ENCODE results near the gene PSD4.

Gene PSD4

DNA sequence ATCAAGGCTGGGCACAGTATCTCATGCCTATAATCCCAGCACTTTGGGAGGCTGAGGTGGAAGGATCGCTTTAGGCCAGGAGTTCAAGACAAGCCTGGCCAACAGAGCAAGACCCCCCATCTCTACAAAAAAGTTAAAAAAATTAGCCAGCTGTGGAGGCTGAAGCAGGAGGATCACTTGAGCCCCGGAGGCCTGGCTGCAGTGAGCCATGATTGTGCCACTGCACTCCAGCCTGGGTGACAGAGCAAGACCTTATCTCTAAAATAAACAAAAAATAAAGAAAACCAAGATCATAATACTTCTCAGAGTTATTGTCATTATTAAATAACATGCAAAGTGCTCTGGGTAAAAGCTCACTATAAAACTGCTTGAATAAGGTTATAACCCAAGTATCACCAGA lies 31.5 kb upstream of the PSD4 start:
- no peak for DNase-seq (ENCODE audit: low read depth)

DNA sequence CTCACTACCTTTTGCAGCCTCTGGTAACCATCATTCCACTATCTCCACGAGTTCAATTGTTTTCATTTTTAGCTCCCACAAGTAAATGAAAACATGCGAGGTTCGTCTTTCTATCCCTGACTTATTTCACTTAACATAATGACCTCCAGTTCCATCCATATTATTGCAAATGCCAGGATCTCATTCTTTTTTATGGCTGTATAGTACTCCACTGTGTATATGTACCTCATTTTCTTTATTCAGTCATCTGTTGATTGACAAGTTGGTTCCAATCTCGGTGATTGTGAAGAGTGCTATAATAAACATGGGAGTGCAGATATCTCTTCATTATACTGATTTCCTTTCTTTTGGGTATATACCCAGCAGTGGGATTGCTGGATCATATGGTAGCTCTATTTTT lies 29.5 kb upstream of the PSD4 start:
- no peak for DNase-seq (ENCODE audit: low read depth)

DNA sequence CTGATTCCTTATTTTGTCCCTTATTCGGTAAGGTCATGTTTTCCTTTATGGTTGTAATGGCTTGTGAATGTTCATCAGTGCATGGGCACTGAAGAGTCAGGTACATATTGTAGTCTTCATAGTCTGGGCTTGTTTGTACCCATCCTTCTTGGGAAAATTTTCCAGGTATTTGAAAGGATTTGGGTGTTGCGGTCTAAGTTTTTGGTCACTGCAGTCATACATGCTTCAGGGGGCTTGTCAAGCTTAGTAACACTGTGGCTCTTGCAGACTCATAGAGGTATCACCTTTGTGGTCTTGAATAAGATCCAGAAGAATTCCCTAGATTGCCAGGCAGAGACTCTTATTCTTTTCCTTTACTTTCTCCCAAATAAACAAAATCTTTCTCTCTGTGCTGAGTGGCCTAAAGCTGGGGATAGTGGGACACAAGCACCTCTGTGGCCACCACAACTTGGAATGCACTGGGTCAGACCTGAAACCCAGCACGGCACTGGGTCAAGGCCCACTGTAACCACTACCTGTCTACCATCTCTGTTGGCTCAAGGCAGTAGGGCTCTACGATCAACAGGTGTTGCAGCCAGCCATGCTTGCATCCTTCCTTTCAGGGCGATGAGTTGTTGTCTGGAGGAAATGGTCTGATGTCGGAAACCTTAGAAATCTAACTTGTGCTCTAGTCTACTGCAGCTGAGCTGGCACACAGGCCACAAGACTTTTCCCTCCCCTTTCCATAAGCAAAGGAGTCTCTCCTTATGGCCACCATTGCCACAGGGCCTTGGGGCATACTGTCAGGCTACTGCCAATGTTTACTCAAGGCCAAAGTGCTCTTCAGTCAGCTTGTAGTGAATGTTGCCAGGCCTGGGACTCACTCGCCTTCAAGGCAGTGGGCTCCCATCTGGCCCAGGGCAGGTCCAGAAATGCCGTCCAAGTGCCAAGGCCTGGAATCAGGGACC lies 24.9 kb upstream of the PSD4 start:
- DNase-seq (ENCODE audit: low read depth): no peak

DNA sequence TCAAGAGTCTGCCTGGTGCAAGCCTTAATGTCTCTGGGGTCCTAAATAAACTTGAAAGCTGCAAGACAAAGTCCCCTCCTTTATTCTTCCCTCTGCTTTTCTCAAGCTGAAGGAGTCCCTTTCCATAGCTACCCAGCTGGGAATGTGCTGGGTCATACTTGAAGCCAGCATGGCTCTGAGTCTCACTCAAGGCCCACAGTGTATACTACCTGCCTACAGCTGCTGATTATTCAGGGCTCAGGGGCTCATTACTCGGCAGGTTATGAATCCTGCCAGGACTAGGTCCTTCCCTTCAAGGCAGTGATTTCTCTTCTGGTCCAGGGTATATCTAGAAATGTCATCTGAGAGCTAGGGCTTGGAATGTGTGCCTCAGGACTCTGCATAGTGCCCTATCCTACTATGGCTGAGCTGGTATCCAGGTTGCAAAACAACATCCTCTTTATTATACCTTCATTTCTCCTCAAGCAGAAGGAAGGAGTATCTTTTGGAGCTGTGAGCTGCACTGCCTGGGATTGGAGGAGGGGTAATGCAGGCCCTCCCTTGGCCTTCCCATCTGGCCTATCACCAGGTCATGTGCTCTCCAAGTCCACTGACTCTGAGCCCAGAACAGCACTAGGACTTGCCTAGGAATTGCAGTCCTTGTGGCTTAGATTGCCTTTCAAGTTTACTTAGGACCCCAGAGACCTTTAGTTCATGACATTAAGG lies 24.1 kb upstream of the PSD4 start:
- DNase-seq (ENCODE audit: low read depth): no peak

DNA sequence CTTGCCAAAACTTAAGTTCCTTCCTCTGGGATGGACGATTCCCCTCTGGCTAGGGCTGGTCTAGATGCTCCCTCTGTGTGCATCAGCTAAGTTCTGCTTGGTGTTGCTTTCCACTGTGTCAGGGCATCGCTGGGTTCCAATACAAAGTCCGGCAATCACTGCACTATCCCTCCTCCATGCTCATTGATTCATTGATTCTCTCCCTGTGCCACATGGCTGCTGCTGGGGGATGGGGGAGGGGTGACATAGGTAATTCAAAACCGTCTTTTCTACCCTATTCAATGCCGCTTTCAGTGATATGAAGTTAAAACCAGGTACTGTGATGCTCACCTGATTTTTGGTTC lies 23.5 kb upstream of the PSD4 start:
- DNase-seq (ENCODE audit: low read depth): no peak

DNA sequence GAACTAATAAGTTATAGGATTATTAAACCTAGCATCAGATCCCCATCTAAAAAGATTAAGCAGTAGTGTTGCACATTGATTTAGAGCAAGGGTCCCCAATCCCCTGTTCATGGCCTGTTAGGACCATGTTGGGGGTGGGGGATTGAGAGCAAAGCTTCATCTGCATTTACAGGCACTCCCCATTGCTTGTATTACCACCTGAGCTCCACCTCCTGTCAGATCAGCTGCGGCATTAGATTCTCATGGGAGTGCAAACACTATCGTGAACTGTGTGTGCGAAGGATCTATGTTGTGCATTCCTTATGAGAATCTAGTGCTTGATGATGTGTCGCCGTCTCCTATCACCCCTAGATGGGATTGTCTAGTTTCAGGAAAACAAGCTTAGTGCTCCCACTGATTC lies 18.4 kb upstream of the PSD4 start:
- no peak for DNase-seq (ENCODE audit: low read depth)

DNA sequence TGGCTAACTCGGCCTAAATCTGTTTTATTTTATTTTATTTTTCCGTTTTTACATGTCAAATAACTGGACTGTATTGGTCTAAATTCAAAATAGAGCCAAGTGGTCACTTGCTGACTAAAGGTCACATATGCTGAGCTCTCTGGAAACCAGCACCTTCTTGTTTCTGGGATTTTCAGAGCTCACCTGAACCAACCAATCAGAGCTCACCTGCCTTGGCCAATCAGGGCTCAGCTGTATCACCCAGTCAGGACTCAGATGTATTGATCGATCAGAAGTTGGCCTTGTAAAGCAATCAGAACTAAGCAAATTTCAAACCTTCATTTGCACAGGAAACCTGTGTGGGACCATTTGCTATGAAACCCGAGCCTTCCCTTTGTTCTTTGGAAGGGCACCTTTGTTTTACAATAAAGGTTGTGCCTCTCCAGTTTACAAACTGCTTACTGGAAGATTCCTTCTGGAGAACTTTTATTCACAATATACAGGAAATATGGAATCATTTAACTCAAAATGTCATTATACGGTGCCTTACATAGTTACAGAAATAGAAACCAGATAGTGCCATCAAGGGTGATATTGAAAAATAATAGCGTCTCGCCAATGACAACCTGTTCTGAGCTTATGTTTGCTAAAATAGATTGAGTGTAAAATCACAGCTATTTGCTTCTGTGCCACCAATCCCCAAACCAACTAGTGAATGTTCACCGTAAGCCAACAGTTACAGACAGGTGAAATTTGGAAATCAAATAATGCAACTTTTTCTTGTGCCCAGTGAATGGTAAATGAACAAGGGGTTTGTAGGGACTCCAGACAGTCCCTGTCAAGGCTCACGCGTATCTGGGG lies 17.3 kb upstream of the PSD4 start:
- DNase-seq (ENCODE audit: low read depth): no peak

DNA sequence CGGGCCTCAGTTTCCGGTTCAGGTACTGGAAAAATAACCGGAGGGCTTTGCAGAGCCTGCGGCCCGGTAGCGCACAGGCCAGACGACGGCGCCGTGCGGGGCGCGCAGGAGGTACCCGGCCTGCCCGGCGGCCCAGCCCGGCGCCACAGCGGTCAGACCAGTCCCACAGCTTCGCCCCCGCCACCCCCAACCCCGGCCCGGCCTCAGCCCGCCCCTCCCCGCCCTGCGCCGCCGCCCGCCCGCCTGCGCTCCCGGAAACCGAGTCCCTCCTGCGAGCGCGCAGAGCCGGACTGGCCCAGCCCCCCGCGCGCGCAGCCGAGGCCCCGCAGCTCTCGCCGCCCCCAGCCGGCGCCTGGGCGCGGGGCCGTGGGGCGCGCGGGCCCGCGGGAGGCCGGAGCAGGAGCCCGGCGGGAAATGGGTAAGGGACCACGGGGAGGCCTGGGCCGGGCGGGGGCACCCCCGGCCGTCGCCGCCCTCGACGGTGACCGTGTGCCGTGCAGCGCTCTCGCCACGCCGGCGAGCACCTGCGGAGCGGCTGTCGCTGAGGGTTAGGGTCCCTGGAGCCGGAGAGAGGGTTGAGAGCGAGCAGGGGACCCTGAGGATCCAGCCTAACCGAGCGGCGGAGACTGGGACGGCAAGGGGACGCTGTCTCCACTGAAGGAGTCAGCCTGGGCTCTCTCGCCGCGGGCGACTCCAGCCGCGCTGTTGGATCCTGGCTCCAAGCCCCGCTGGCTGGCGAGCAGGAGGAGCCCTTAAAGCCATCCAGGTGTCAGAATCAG lies 16.5 kb upstream of the PSD4 start:
- DNase-seq (ENCODE audit: low read depth): no peak

DNA sequence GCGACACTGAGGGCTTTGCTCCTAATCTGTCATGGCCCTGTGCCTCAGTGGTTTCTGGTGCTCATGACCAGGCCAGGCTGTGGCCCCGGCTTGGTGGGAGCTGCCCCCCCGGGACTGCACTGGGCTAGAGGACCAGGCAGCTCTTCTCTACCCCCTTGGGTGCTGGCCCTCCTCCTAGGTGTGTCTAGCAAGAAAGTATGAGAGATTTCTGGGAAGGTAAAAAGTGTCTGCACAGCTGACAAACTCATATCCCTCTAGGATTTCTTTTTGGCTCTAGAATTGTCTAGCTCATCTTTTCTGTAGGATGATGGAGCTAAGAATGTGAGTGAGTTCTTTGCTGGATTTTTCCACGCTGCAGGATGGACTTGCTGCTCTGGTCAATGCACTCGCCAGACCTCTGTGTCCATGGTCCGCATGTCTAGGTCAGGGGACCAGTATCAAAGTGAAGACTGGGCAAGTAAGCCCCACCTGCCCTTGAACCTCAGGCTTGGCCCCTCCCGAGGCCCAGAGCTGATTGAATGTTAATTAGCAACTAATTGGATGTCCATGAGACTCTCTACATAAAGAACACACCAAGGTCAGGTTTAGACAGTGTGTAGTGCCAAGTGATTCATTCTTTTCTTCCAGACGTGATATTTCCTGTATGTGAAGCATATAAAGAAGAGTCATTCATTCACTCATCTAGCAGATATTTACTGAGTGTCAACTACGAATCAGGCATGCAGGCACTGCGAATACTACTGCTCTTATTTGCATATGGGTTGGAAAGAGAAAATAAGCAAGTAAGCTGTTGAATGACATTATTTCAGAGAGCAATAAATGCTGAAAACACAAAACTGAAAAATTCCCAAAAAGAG lies 15.6 kb upstream of the PSD4 start:
- no peak for DNase-seq (ENCODE audit: low read depth)

DNA sequence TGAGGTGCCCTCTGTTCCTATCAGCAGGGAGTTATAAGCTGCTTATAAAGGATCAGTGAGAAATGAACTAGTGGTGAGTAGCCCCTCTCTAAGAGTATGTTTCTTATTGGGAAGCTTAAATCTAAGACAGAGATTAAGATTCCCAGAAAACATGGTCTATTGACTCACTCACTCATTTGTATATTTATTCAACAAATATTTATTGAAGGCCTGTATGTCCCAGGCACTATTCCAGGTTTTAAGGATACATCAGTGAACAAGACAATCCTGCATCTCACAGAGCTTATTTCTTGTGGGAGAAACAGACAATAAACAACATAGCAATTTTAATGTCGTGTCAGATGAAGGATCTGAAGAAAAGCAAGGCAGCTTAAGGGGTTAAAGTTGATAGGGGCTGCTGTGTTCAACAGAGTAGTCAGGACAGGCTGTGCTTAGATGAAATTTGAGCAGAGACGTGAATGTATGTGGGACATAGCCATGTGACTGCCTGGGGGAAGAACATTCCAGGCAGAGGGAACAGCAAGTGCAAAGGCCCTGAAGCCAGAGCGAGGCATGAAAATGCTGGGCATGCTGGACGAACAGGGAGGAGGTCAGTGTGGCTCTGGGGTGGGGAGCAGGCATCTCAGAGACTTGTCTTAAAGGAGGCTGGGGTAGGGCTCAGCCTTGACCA lies 14.8 kb upstream of the PSD4 start:
- DNase-seq (ENCODE audit: low read depth): no peak

DNA sequence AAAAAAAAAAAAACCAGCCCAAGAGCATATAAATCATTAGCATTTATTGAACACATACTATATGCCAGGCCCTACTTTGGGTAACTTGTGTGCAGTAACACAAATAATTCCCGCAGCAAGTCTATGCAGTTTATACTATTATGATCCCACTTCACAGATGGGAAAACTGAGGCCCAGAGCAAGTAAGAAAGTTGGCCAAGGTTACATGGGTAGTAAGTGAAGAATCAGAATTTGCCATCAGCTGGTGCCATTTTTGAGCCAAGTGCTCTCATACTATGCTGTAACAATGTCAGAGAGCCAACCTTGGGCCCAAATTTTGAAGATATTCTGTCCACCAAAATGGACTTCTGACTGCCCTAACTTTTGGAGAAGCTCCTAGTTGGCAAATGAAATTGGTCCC lies 13.5 kb upstream of the PSD4 start:
- no peak for DNase-seq (ENCODE audit: low read depth)

DNA sequence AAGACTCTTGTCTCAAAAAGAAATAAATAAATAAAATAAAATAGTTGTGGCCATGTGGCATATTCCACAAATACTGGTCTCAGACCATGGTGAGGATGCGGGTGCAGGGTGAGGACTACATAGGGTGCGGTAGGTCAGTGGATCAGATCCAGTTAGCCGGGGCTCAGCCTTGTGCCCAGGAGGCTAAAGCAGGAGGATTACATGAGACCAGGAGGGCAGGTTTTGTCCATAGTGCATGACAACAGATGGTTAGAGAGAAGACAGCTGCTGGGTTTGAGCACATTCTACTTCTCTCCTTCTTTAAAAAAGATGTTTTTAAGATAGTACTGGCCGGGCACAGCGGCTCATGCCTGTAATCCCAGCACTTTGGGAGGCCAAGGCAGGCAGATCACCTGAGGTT lies 12.8 kb upstream of the PSD4 start:
- no peak for DNase-seq (ENCODE audit: low read depth)

DNA sequence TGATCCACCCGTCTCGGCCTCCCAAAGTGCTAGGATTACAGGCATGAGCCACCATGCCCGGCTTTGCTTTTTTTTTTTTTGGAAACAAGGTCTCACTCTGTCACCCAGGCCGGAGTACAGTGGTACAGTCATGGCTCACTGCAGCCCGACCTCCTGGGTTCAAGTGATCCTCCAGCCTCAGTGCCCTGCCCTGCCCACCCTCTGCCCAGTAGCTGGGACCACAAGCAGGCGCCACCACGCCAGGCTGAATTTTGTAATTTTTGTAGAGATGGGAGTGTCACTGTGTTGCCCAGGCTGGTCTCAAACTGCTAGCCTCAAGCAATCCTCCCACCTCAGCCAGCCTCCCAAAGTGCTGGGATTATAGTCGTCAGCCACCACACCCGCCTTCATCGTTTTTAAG lies 11.6 kb upstream of the PSD4 start:
- DNase-seq (ENCODE audit: low read depth): no peak

DNA sequence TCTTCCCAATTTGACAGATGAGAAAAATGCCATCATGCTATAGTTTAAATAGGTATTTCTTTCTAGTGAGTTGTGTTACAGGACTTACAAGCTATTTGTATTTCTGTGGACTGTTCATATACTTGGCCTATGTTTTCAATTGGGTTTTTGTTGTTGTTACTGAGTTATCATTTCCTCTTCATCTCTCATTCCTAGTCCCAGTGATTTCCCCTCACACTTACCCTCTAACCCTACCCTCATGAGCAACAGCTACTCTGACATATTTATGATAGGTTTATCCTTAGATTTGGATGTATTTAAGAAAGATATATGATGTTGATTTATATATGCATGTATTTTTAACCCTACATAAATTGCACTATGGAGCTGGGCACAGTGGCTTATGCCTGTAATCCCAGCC lies 10.9 kb upstream of the PSD4 start:
- no peak for DNase-seq (ENCODE audit: low read depth)

DNA sequence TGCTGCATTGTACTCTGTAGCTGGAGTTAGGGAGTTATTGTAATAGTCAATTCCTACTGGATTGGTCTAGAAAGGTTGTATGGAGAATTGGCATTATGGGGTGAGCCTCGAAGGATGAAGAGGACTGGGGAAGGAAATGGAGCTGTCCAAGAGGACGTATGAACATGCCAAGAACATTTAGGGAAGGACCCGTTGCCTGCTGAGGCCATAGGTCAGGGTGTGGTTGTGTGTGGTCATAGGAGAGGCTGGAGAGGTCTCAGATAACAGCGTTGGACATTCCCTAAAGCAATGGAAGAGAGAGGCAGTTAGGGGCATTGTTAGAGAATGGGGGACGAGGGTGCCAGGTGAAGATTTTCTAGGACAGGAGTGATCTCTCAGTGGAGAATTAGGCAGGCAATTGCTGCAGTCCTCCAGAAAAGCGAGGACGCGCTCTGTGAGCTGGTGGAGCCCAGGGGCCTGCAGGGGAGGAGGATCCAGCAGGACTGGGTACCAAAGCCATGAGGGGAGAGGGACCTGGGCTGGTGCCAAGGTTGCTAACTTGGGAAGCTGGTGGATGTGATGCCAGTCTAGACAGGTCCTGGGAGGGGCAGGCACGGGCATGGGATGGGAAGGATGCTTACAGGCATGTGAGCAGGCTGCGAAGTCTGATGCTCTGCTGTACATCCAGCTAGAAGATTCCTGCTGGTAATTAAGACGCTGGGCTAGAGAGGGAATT lies 9.4 kb upstream of the PSD4 start:
- DNase-seq (ENCODE audit: low read depth): no peak

DNA sequence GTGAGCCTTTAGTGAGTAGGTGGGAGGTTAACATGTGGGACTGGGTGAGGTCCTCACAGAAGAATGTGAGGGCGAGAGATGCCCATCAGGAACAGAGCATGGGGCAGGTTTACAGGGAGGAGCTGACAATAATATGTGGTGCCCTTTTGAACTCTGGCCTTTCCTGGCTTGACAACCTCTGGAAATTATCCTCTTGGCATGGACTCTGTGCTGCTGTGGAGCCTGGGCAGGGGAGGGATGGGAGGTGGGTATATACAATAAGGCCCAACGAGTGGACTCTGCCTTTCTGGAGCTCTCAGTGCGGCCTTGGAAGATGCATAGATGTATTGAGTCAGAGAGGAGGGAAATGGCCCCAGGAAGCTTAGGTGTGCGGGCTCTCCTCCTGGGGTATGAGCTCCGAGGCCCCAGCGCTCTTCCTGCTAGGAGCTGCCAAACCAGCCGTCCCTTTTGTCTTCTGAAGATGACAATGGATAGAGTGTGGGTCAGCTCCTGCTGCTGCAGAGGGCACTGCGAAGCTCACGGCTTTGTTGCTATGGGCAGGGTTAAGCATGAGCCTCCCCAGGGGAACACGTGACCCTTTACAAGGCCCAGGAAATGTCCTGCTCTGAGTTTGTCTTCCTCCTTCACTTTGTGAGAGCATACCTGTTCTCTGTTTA lies 8.7 kb upstream of the PSD4 start:
- DNase-seq (ENCODE audit: low read depth): no peak

DNA sequence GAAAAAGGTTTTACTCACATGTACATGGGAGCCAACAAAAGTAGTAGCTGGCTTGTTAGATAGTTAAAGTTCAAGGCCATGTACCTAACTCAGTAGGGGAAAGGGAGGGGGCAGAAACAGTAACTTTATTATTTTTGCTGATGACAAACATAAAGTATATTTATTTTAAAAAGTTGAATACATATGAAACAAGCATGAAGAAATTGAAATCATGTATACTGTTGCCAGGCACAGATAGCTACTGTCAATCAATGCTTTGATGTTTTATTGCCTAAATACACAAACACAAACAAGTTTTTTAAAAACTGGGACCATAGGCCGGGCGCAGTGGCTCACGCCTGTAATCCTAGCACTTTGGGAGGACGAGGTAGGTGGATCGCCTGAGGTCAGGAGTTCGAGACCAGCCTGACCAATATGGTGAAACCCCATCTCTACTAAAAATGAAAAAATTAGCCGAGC lies 7.6 kb upstream of the PSD4 start:
- DNase-seq (ENCODE audit: low read depth): no peak

DNA sequence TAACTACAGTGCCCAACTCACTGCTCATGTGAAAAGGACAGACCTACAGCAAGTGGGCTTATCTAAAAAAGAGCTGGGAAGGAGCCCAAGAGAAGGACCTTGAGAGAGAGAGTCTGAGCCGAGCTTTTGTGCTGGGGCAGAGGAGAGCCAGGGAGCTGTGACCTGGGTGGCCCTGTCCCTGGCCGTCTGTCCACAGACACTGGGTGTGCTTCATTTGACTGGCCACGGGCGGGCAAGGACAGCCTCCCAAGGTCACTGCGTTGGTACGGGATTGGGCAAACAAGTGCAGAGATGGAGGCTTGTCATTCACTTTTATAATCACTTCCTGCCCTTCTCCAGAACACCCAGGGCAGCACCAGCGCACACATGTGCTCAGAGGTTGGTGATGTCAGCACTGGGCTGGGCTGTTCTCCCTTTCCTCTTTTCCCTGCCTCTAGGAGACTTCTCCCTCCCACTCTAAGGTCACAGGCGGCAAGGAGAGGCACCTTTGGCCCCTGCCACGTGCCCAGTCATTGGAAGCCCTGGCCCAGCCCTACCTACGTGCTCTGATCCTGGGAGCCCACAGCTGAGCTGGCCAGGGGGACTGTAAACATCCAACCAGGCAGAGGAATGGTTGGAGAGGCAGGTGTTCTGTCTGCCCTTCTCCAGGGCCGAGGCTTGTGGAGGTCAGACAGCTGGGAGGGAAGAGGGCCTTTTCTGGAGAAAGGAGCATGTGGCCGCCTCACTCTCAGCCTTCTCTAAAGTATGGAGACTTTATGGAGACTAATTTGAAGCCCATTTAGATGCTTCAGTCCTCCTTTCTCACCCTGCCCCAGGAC lies 6.4 kb upstream of the PSD4 start:
- no peak for DNase-seq (ENCODE audit: low read depth)

Measured in stimulated activated CD8-positive, alpha-beta memory T cell treated with anti-CD3 and anti-CD28 coated beads, Interleukin-12 subunit alpha, Interleukin-12 subunit beta, amount 100 ng/mL, for 4 hours (primary cell).